Subcutaneous preadipocyte (primary cell): ENCODE data around the gene TSSK6. TPM values are rescaled to one million over a fixed set of nuclear protein-coding genes. Genes with fewer than 3 reads are reported as not detected.

Experiments used
- total RNA-seq: library from RNA; depleted of rRNA; stranded (reverse); fragments of >200 nt; gene quantifications from 2 replicates; pipeline ENCODE4 v1.2.3, GENCODE V29; 2012

TSSK6 gene
- 2.2 and 2.7 TPM in 2 replicates for total RNA-seq

DNA sequence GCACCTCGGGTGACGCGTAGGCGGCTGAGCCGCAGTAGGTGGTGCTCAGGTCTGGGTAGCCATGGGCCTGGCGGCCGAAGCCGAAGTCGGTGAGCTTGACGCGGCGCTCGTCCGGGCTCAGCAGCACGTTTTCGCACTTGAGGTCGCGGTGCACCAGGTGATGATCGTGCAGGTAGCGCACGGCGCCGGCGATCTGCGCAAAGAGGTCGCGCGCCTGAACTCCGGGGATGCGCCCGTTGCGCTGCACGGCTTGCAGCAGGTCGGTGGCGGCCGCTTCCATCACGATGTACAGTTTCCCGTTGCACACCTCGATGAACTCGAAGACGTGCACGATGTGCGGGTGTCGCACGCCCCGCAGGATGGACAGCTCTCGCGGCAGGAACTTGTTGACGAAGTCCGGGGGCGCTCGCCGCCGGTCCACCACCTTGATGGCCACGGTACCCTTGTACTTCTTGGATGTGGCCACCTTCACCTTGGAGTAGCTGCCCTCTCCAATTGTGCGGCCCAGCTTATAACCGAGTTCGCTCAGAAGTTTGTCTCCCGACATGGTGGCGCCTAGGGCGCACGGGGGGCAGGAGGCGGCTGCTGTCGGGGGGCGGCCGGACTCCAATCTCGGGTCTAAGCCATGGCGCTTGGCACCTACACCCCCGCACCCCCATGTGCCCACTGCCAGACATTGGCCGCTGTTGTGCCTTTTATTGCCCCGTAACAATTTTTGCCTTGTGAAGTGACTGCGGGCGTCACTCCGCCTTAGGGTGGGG, at the start of gene TSSK6:
TSSK6 (minus strand) TSS at position 668 of the 761 bp plus-strand sequence; CDS start at position 547, 121 bp downstream.

DNA sequence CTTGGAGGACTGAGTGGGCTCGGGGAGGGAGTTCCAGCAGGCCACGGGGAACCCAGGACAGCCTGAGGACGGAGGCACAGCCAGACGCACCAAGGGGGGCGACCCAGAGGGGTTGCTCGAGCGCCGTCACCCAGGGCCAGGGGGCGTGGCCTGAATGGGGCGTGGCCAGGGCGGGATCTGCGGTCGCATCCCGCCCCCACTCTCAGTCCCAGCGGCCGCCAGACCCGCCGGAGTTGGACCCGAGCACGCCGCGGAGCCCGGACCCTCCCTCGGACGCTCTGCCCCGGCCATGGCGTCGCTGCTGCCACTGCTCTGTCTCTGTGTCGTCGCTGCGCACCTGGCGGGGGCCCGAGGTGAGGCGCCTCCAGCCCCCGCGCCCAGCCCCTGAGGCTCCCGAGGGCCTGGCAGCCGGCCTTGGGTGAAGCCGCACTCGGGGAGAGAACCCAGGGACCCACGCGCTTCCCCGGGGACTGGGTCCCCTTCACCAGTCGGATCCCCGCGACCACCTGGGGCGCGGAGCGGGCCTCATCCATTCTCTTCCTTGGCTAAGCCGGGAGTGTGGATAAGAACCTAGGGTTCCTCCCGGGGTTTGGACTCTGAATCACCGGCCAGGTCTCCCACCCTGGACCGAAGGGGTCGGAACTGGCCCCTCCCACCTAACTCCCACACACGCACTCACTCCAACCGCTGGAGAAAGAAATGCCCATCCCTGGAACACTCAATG, 22.9 kb upstream of the TSSK6 start, which contains the start of gene CILP2:
CILP2 (plus strand) TSS at position 205 of the 724 bp plus-strand sequence; CDS start at position 290, 85 bp downstream.

DNA sequence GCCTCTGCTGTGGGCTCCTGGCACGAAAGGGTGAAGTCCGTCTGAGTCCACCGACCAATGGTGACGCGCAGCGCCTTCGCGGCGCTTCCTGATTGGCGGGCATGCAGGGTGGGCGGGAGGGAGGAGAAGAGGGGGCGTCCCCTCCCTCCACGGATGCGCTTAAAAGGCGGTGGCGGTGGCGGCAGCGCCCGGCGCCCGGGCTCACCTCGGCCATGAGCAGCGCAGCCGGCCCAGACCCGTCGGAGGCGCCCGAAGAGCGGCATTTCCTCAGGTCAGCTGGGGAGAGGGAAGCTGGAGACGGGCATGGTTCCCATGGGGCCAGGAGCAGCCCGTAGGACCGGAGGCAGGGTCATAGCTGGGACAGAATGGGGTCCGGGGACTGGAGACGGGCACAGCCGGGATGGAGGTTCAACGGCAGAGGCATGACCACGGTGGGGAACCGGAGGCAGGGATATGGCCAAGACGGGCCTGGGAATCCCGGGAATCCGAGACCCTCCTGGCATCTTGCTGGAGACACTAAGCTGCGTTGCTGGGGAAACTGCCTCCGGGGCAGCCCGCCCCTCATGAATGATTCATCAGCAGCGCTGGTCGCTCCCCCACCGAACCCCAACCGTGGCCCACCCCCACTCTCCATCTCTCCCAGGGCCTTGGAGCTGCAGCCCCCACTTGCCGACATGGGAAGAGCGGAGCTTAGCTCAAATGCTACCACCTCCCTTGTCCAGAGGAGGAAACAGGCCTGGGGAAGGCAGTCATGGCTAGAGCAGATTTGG, 13.6 kb upstream of the TSSK6 start, which contains the start of gene YJEFN3:
YJEFN3 (plus strand) TSS at position 191 of the 770 bp plus-strand sequence; CDS start at position 213, 22 bp downstream.

DNA sequence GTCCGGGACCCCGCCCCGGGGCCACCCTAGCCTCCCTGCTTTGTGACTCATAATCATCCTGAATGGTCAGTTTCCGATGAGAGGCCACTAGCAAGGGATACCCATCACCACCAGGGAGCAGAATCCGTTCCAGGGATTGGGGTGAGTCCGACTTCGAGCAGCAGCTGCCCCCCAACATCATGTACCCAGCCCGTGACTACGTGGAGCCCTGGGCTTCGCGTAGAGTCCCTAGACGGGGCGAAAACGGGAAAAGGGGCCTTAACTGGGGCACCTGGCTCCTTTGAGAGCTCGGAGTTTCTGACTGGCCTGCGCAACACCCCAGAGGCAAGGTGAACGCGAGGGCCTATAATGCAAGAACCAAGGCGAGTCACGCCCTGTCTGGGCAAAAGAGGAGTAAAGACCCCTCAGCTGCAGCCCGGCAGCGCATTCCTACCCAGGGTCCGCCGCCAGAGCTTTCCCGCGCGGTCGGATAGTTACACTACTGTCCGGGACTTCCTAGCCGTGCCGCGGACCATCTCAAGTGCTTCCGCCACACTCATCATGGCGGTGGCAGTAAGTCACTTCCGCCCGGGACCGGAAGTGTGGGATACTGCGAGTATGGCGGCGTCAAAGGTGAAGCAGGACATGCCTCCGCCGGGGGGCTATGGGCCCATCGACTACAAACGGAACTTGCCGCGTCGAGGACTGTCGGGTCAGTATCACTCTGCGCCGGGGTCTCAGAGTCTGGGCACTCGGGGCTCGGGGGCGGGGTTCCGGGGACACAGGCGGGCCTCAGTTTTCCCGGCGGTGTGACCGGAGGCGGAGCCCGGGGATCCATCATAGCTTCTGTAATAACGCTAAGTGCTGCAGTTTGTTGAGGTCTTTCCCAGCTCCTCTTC, 533 bp upstream of the TSSK6 start, which contains the start of gene NDUFA13:
NDUFA13 (plus strand) TSS at position 584 of the 878 bp plus-strand sequence; CDS start at position 598, 14 bp downstream.

Other genes with a start within 250 kb of the TSSK6 start
- gene TM6SF2, start 242.2 kb downstream of the TSSK6 start, total RNA-seq: 0.20 TPM in 1 of 2 replicates, not detected in the other
- gene SUGP1, start 195.0 kb downstream of the TSSK6 start, total RNA-seq: 22.8 and 28.5 TPM in 2 replicates
- 33.8 and 39.1 TPM in 2 replicates for gene MAU2, start 194.7 kb downstream of the TSSK6 start, total RNA-seq
- gene GATAD2A, start 109.9 kb downstream of the TSSK6 start, total RNA-seq: 50.0 and 71.4 TPM in 2 replicates
- gene NDUFA13, start 677 bp upstream of the TSSK6 start, total RNA-seq: 140 and 223 TPM in 2 replicates
- under 0.01 and 0.20 TPM in 2 replicates for gene YJEFN3, start 13.4 kb upstream of the TSSK6 start, total RNA-seq
- 0.78 and 1.1 TPM in 2 replicates for gene CILP2, start 22.7 kb upstream of the TSSK6 start, total RNA-seq
- gene PBX4, start 103.1 kb upstream of the TSSK6 start, total RNA-seq: 3.3 and 5.5 TPM in 2 replicates
- 1.1 and 2.2 TPM in 2 replicates for gene LPAR2, start 112.7 kb upstream of the TSSK6 start, total RNA-seq
- 3.3 and 7.2 TPM in 2 replicates for gene GMIP, start 128.1 kb upstream of the TSSK6 start, total RNA-seq
- gene ATP13A1, start 148.1 kb upstream of the TSSK6 start, total RNA-seq: 55.9 and 59.0 TPM in 2 replicates
- 7.0 and 9.2 TPM in 2 replicates for gene ZNF101, start 153.3 kb upstream of the TSSK6 start, total RNA-seq
- 3.3 and 3.7 TPM in 2 replicates for gene ZNF14, start 217.6 kb upstream of the TSSK6 start, total RNA-seq